GM21390 (cell line): ENCODE data around the gene PRR16.

Source experiments
- ATAC-seq: cut with Tn5 transposase; IDR thresholded peaks from one replicate; pipeline ENCODE4 v1.9.1; 2021; ENCODE audit not compliant: unreplicated experiment

PRR16 gene

DNA sequence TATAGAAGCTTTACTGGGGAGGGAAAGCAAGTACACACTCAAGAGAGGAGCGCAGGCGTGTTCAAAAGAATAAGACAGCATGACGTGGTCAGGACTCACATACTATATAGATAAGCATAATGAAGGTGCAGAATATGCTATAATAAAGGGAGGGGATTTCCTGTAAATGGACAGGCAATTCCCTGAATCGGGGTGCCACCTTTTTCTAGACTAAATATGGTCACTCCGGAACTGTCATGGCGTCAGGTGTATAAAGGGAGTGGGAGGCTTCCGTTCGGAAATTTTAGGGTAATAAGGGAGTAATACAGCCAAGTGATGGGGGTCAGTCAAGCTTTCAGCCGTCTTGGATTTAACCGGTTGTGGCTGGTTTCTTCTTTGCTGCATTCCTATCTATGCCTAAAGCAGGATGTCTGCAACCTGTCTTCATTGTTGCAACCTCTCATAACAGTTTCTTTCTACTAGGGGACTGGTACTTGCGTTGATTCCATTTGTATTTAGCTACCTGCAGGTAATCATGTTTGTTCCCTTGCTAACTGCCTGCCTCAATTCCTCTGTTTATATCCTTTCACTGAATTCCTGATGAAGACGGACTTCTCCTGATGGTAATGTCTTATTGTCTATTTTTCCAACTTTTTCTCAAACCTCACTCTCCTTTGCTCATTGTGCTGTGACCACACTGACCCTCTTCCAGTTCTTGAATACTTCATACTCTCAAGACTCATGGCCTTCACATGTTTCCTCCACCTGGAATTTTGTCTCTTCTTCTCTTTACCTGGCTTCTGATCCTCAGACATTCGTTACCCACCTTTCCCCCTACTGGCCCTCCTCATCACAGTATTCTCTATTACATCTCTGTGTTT, 48.9 kb downstream of the PRR16 start:
- no peak for ATAC-seq

DNA sequence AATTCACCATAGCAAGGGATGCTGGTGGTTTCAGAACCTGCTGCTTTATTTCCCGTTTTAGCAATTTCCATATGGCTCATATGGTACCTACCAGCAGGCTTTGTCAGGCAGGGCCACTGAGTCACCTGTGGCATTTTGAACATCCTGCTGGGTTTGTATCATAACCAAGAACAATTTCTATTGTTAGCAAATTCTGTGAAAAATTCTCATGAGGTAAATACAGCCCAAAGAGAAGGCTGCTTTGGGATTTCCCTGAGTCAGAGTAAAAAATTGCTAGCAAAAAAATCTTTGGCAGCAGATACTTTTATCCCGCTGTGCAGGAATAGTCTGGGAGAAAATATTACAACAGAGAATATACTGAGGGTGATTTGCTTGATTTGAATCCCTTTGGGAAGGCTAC, 52.7 kb downstream of the PRR16 start:
- ATAC-seq, result no peak

DNA sequence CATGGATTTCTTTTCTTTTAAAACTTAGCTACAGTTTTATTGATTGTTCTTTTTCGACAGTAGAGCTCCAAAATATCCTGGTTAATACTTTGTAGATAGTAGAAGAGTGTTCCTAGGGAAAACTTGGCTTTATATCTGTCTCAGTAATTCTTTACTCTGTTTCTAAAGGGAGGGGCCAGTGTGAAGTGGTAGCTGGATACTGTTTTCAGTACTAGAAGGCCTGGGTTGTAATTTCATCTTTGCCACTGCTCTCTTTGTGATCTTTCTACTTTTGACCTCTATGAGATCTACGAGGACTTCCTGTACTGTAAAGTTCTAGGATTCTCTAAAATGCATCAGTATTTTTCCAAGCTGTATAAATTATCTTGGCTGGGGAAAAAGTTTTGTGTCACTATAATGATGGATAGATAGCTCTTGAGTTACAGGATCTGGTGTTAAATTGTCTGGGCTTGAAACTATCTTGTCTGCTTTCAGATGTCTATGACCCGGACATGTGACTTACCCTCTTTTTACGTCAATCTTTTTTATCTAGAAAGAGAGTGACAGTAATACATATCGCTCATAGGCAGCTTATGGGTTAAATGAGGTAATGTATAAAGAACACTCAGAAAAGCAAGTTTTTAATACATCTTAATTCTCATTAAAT, 53.6 kb downstream of the PRR16 start:
- ATAC-seq, result no peak

DNA sequence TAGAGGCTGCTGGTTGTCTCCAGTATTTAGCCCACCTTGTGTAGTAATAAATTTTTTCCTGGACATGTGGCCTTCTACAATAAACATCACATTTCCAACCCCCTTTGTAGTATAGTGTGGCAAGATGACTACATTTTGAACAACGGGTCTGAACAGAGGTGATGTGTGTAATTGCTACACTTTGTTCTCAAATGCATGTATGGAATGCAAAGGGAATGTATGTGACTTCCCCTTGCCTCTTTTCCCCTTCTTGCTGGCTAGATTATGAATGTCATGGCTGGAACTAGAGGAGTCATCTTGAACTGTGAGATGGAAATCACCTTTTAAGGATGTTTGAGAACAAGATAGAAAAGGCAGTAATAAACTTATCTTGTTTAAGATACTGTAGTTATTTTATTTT, 54.5 kb downstream of the PRR16 start:
- no peak for ATAC-seq

DNA sequence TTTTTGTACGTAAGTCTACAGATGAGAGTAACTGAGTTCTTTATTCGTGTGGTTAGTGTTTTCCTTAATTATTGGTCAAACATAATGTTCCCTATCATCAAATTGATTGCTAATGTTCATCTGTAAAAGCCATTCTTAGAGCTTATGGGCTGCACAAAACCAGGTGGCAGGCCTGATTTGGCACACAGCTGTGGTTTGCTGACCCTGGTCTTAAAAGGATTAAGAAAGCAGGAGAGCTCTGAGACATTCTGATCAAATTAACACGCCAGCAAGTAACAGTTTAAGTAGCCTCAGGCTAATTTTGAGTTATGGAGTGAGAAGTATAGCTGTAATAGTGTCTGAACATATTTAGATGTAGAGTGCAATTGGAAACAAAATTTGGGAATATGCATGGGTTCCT, 63.2 kb downstream of the PRR16 start:
- no peak for ATAC-seq

DNA sequence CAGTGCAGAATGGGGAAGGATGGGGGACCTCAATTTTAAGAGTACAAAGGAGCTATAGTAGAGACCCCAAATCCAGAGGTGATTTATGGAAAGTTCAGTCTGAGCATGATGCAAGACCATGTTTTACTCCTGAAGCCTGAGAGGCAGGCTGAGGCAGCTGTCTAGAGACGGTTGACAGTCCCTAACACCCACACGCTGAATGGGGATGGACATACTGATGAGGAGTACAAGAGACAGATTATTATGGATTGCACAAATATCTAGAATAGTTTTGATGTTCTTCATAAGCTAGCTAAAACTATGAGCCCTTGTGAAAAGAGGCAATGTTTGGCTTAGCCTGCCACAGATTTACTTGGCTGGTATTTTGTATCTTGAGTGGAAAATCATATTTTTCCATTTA, 64.5 kb downstream of the PRR16 start:
- no peak for ATAC-seq

DNA sequence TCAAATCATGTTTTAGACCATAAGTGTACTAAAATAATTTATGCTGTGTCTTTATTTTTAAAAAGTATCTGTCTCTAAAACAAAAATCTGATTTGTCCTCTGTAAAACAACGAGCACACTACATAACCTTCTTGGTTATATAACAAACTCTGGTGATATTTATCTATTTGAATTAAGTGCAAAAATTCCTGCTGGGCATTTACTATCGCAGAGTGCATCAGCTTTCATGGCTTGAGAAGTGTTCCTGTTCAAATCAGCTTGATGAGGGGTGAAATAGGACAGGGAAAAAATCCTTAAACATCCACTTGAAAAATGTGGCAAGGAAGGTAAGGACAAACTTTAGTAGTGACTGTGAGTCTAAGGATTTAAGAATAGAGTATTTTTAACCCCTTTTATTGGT, 65.3 kb downstream of the PRR16 start:
- ATAC-seq, result no peak

DNA sequence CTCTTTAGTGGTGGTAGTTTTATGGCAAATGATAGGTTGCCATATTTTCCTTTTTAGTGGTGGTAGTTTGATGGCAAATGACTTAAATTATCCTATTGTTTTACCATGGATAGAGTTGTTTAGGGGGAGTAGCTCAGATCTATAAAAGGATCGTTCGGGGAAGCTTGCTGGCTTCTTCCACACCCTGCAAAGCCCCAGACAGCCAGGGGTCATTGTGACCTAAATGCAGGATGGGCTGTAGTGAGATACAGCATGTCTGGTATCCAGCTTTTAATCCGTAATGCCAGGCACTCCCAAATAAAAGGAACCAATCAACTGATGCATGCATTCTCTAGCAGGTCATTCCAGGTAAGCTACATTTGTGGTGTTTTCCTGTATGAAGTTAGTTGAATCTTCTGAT, 67.1 kb downstream of the PRR16 start:
- no peak for ATAC-seq

DNA sequence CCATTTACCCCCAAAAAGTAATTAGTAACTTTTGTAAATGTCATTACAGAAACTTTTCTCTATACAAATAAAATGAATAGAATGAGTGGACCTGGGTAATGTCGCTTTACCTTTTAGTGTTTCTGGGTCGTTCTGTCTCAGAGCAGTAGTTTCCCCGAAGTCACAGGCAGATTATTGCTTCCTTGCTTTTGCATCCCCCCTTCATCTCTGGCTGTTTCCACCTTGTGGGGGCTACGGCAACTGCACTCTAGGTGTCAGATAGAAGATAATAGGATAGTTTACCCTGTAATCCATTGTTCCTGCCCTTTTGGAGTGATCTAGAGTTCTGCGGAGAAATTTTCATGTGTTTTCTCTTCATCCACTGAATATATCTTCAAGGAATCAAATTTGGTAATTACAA, 68.7 kb downstream of the PRR16 start:
- no peak for ATAC-seq

DNA sequence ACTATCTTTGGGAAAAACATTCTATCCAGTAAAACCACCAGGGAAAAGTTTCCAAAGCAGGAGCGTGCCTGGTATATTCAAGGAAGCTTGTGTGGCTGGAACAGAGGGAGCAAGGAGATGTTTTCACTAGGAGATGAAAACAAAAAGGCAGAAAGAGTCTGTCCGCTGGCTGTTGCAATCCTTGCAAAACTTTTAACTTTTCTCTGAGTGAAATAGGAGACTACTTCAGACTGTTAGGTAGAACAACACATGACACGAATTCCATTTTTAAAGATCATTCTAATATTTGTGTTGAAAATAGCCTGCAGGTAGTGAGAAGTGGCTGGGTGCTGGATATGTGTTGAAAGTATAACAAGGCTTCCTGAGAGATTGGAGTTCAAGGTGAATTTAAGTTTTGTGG, 69.5 kb downstream of the PRR16 start:
- ATAC-seq, result no peak

DNA sequence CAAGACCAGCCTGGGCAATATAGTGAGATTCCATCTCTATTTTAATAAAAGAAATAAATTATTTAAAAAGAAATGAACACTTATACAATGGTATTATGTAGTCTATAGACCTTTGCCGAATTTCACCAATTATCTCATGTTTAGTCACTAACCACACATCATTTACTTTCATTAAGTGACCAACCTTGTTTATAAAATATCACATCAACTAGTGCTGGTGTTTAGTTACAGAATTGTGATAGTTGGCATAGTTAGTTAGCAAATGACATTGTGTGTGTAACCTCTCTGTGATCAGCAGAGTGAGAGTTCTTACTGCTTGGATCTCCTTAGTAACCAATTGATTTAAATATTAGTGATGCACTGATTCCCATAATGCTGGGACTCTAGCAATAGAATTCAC, 71.8 kb downstream of the PRR16 start:
- no peak for ATAC-seq

DNA sequence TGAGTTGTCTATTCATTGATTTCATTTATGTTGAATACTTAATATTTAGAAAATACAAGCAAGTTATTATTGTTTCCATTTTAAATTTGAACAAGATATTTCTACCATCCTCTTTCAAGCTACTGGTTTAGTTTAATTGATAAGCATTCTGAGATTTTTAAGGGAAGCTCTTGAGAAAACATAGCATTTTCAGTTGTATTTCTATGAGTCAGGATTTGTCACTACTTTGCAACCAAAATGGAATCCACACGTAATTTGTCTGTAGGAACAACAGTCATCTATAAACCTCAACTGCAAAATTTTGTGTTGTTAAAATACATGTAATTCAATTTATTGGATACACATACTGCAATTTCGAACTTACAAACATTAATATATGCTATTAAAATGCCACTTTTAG, 74.0 kb downstream of the PRR16 start:
- ATAC-seq, result no peak

DNA sequence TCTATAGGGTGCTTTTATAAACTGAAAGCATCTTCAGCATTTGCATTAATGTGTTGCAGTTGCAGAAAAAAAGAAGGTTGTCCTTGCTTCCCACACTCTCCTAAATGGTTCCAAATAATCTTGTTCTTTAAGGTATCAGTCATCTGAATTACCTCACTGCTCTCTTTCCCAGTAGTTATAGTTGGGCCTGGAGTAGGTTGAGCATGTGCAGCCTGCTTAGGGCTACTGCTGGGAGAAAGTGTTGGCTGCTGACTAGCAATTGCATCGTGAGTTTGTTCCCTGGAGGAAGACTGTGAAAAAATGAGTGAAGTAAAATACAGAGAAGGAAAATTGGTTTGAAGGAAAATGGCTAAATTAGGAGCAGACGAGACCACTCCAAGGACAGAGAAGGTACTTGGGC, 74.5 kb downstream of the PRR16 start:
- ATAC-seq, result no peak

DNA sequence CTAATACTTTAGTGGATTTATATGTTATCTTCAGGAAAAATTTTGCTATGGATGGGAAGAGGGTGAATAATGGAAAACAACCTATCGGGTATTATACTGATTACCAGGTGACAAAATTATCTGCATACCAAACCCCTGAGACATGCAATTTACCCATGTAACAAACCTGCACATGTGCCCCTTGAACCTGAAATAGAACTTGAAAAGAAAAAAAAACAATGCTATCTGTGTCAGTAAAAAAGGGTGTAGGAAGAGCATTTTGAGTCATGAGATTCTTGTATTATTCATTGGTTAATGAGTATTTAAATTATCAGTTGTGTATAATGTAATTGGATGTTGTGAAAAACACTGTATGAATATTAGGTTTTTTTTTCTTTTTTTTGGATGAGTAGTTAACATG, 75.4 kb downstream of the PRR16 start:
- no peak for ATAC-seq

DNA sequence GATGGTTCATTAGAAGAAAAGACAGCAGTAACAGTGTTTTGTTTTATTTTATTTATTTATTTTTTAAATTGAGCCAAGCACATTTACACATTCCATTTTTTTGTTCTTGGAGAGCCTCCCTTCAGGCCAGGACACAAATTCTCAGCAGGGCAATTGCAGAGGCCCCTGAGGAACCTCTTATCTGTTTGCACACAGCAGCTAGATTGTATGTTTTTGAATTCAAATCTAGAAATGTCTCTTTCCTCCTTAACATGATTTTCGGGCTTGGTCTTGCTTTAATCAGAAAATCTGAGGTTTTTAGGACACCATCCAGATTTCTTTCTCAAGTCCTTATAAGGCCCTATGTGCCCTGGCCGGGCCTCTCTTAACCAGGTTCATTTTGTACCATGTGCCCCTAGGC, 76.0 kb downstream of the PRR16 start:
- no peak for ATAC-seq

DNA sequence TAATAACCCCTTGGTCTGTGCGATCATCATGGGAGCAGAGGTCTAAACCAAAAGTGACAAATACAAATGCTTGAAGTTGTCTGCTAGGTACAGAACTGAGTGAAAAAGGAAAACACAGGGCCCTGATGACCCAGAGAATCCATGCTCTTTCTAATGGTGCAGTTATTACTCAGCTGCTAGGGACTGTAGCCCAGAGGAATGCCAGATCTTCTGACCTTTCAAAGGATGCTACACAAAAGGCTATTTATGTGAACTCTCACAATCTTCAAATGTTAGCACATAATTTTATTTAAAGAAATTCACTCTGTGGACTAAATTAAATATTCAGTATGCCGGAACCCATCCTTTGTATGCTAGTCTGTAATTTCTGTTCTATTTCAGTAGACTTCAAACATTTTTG, 79.9 kb downstream of the PRR16 start:
- no peak for ATAC-seq

DNA sequence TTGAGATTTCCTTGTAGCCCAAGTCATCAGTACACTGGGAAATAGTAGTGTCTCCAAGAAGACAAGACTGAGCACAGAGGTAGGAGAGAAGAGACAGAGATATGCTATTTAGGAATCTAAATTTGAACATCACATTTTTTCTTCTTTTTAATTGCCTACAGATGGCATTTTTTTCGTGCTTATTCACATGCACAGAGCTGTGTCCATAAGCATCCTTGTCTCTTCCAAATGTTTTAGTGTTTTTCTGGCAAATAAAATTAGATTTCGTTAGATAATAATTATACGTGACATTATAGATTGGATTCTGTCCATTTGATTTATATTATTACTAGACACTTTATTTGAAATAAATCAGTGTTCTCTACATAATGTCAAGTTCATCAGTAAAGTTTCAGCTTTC, 80.9 kb downstream of the PRR16 start:
- no peak for ATAC-seq

DNA sequence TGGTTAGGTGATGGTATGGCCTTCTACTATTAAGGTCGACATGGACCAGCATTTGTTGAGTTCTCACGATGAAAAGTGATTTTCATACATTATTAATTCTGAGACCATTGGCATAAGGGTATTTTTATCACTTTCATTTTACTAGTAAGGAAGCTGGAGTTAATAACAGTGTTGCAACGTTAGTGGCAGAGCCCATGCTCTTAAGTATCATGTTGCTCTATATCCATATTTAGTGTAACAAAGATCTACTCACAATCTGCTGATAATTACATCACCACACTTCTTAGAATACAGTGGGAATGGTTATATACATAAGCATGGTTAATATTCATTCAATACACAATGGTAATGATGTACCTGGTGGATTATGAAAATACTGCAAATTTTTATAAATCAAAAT, 81.9 kb downstream of the PRR16 start:
- no peak for ATAC-seq

DNA sequence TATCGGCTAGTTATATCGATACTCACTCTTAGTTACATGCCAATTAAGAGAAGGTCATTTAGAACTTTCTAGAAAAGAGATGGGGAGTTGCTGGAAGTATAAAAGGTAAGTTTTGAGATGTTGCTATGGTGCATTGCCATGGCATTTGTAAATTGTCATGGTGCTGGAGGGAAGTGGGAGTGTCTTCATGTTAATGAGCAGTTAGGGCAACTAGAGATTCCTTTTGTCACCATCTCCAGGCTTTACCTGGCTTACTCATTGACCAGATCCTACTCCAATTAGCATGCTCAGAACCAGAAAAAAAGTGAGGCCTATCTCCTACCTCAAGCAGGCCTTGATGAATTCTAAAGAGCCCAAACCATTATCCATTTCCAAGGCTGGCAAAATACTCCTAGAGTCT, 82.8 kb downstream of the PRR16 start:
- ATAC-seq, result no peak

DNA sequence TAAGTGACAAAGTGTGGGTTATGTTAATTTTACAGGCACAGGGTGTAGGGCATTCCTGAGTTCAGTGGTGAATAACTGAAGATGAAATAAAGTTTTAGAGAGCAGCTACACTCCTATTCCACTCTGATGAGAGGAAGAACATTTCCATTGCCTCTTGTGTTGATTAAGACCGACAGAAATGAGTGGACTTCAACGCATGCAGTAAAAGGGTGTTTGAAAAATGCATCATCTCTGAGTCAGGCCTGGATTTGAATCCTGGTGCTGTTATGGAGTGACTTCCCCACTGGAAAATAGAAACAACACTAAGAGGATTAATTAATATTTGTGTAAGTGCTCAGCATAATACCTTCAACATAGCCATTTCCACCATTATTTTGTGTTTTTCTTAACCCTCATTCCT, 86.3 kb downstream of the PRR16 start:
- ATAC-seq, result no peak

DNA sequence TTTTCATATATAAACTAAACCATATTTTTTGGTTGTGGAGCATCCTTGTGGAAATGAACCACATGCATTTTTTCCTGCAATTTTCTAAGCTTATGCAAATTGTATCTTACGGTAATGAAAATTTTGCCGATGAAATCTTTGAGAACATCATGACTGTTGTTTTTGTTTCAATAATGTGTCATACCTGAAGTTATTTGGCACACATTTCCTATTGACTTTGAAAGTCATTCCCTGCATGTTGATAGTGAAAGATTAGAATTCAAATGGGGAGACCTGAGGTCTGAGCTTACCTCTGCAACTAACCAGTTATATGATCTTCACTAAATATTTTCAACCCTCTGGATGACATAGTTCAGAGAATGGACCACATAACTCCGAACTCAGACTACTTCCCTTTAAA, 88.5 kb downstream of the PRR16 start:
- ATAC-seq, result no peak

DNA sequence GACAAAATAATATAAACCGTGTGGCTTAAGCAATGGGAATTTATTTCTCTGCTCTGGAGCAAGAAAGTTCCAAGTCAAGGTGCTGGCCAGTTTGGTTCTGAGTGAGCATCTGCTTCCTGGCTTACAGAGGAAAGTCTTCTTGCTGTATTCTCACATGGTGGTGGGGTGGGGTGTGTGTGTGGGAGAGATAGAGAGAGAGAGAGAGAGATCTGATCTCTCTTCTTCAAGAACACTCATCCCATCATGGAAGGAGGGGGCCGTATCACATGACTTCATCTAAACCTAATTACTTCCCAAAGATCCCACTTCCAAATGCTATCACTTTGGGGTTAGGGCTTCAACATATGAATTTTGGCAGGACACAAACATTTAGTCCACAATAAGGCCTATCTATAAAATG, 91.2 kb downstream of the PRR16 start:
- ATAC-seq, result no peak

DNA sequence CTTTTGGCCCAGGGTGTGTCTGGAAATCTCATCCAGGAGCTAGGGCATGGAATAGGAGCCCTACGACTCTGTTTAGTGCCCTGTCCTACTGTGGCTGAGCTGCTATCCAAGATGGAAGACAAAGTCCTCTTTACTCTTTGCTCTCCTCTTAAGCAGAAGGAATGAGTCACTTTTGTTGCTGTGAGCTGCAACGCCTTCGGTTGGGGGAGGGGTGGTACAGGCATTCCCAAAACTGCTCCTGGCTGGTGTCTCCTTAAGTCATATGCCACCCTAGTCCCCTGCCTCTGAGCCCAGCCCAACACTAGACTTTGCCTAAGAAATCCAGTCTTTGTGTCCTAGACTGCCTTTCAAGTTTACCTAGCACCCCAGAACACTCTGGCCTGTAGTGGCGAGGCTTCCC, 99.9 kb downstream of the PRR16 start:
- no peak for ATAC-seq
